Ovary (tissue), 9 donors: ENCODE measurements around the gene ZFPM1. TPM values are rescaled to one million over a fixed set of nuclear protein-coding genes. Genes with fewer than 3 reads are reported as not detected.
A peak's percentile ranks its signal among the peaks of the same experiment; 100 is the strongest.

Source experiments
- DNase-seq, 5 donors: peaks; one replicate each; pipeline ENCODE4 v3.0.0-alpha.2; 2019 to 2020
- H3K27ac ChIP-seq, 2 donors: fragments of 200-600 bp; one replicate each; pipeline versions ENCODE4 v1.5.1 to v1.8.0; 2019 to 2022
- H3K27me3 ChIP-seq: fragments of 200-600 bp; one replicate; pipeline ENCODE4 v1.8.0; 2022
- H3K36me3 ChIP-seq: fragments of 200-600 bp; sonication (generic); one replicate; pipeline ENCODE4 v1.5.1; 2019
- H3K4me1 ChIP-seq: one replicate; pipeline ENCODE4 v1.8.1; 2013; ENCODE audit warnings: mild to moderate bottlenecking, moderate library complexity; ENCODE audit not compliant: insufficient read depth
- H3K4me3 ChIP-seq: fragments of 200-600 bp; sonication (generic); one replicate; pipeline ENCODE4 v1.5.1; 2017
- H3K9me3 ChIP-seq, 2 donors: fragments of 200-600 bp in 1 of 2; sonication (generic) in 1 of 2; one replicate each; pipeline versions ENCODE4 v1.5.1 to v1.8.1; 2013 to 2019; ENCODE audit warnings: mild to moderate bottlenecking in 1 of 2, moderate library complexity in 1 of 2
- CTCF ChIP-seq, 3 donors: fragments of 450-650 bp in 2 of 3; fragments of 200-600 bp in 1 of 3; IDR thresholded peaks; one replicate each; pipeline versions ENCODE4 v1.5.1 to v1.8.0; 2016 to 2022; ENCODE audit warnings: antibody characterized with exemption in 3 of 3, mild to moderate bottlenecking in 1 of 3
- EP300 ChIP-seq: sonication (generic); formaldehyde crosslinking; IDR thresholded peaks from one replicate; pipeline ENCODE4 v1.6.1; 2017; ENCODE audit warnings: antibody characterized with exemption
- POLR2A ChIP-seq: fragments of 450-650 bp; IDR thresholded peaks from one replicate; pipeline ENCODE4 v1.6.1; 2017; ENCODE audit warnings: antibody characterized with exemption, mild to moderate bottlenecking, moderate library complexity
- WGBS, 3 donors: extraction: QIAGEN DNeasy Blood & Tissue Kit in 1 of 3; methylation state at CpG; one replicate each; pipeline versions ENCODE4 v1.1.5 to v1.1.7; 2013 to 2017; 5-methylcytosine and 5-hydroxymethylcytosine counted together
- intact Hi-C, 4 donors: fragments of 100-400 bp; cut with DNase I; formaldehyde crosslinking; loops; one replicate each; pipeline versions ENCODE4 v1.11.0 to v1.15.1; 2022 to 2023
- polyA plus RNA-seq, 2 donors: library from polyadenylated mRNA; stranded (reverse); fragments of 200-250 nt in 1 of 2; fragments of 350-450 nt in 1 of 2; fragmentation: Illumina TruSeq in 1 of 2; extraction: RNeasy Lipid Tissue Mini Kit (QIAGEN cat#74804) in 1 of 2; gene quantifications; one replicate each; pipeline ENCODE4 v1.2.3, GENCODE V29; 2013 to 2014
- total RNA-seq, 7 donors: library from RNA; depleted of rRNA in 2 of 7; stranded (reverse); fragments of >200 nt in 2 of 7; fragmentation: NEBNext Ultra II Directional in 3 of 7; extraction: Animal tissue kit (Norgen Biotek cat#: 25700) in 3 of 7; gene quantifications; one replicate each; pipeline versions ENCODE4 v1.1.0 to v1.2.4, GENCODE V29; 2016 to 2023
- donor health status: DM: no; HTN: no; CAD: no; lungs with moderate emphysema.
- donor health status: DM: no; HTN: no; CAD: no.
- donor health status: Bipolar disorder and iron deficiency.
- donor health status: DM: yes; HTN: yes; CAD: no.
- donor health status: DM: no; HTN: no; CAD: no.
- donor health status: DM: yes; HTN: yes; CAD: no.

Gene ZFPM1
- total and polyA plus RNA-seq, 9 donors: 0.10 to 11.4 (median 3.5) TPM

- Histone ChIP-seq H3K4me1 (peaks cover 17% of the 10 kb centered on the region), H3K27ac (peak overlapping the region; percentile 2 to 5), H3K36me3 (no peaks in the 10 kb centered on the region), H3K4me3 (no peak overlapping the region), H3K9me3 (no peaks in the 10 kb centered on the region), H3K27me3 (no peaks in the 10 kb centered on the region)
- 51 to 81% (median 63%) methylated on average over 6 to 9 of the region's 9 CpGs for WGBS, 3 donors
- intact Hi-C loops: loop anchor here (2.0 to 5.0 kb wide), 3 partner anchors 82 to 85 kb away; no protein-coding TSS in a partner anchor
- no peak for TF ChIP-seq CTCF (IDR thresholded peaks at IDR 0.05)
- TF ChIP-seq POLR2A: no peak
- TF ChIP-seq EP300: no peak
- peak in 4 of 5 donors; percentile 60 to 72 (median 65) for DNase-seq
Measured at GRCh38 chr16:88526906-88527185, 73.8 kb downstream of the ZFPM1 start.

GRCh38 chr16:88527186-88527936 is 74.3 kb downstream of the ZFPM1 start:
- peak; percentile 83 to 89 (median 87) for DNase-seq
- TF ChIP-seq CTCF (IDR thresholded peaks at IDR 0.05) (peak; percentile 87 to 93 (median 91)), EP300 (no peak)

GRCh38 chr16:88527937-88528743 is 75.1 kb downstream of the ZFPM1 start:
- Histone ChIP-seq H3K9me3 (no peaks in the 10 kb centered on the region), H3K4me3 (no peak overlapping the region), H3K27me3 (no peaks in the 10 kb centered on the region), H3K4me1 (peaks cover 25% of the 10 kb centered on the region), H3K27ac (peak overlapping the region; percentile 5 to 11), H3K36me3 (no peaks in the 10 kb centered on the region)
- TF ChIP-seq EP300 (no peak), CTCF (IDR thresholded peaks at IDR 0.05) (no peak), POLR2A (no peak)
- 57 to 67% (median 62%) methylated on average over 29 to 30 of the region's 30 CpGs for WGBS, 3 donors
- intact Hi-C loops: loop anchor here (2.0 to 5.0 kb wide), 3 partner anchors 83 to 86 kb away; no protein-coding TSS in a partner anchor
- peak in 3 of 5 donors; percentile 25 to 44 (median 43) for DNase-seq

More at GRCh38 chr16:88527186-88527936, 74.3 kb downstream of the ZFPM1 start:
- Histone ChIP-seq H3K27ac (peak overlapping the region; percentile 5 to 11), H3K27me3 (no peaks in the 10 kb centered on the region), H3K9me3 (no peaks in the 10 kb centered on the region), H3K36me3 (no peaks in the 10 kb centered on the region), H3K4me1 (peaks cover 19% of the 10 kb centered on the region), H3K4me3 (no peak overlapping the region)
- 22 to 29% (median 23%) methylated on average over 22 to 32 of the region's 32 CpGs for WGBS, 3 donors
- intact Hi-C loops: loop anchor here (2.0 to 5.0 kb wide), 3 partner anchors 83 to 85 kb away; no protein-coding TSS in a partner anchor

- intact Hi-C loops: loop anchor here in 1 of 4 donors (5.0 kb wide), 1 partner anchor 87 kb away; no protein-coding TSS in a partner anchor
Measured at GRCh38 chr16:88528902-88529318, 75.8 kb downstream of the ZFPM1 start.

More at GRCh38 chr16:88528902-88529318, 75.8 kb downstream of the ZFPM1 start:
- TF ChIP-seq POLR2A: no peak
- no peak for TF ChIP-seq EP300
- no peak for TF ChIP-seq CTCF (IDR thresholded peaks at IDR 0.05)
- H3K27me3 ChIP-seq: no peaks in the 10 kb centered on the region
- H3K4me1 ChIP-seq: peaks cover 23% of the 10 kb centered on the region
- H3K4me3 ChIP-seq: no peak overlapping the region
- no peaks in the 10 kb centered on the region for H3K9me3 ChIP-seq
- no peaks in the 10 kb centered on the region for H3K36me3 ChIP-seq
- 81 to 84% (median 83%) methylated on average over 22 of the region's 22 CpGs for WGBS, 3 donors
- DNase-seq: peak in 3 of 5 donors; percentile 20 to 31 (median 27)
- H3K27ac ChIP-seq: no peak overlapping the region
